ENCODE measurements around the gene PRLR.

Gene PRLR

GRCh38 chr5:35026941-35027340 lies 203.3 kb downstream of the PRLR start:
- no peak for TF ChIP-seq CTCF (IDR thresholded peaks at IDR 0.05; ENCODE audit: extremely low read depth, missing control alignments)
- DNase-seq (ENCODE audit: low spot score), result no peak

GRCh38 chr5:35026280-35026840 lies 203.9 kb downstream of the PRLR start:
- no peak for DNase-seq (ENCODE audit: low spot score)
- no peak for TF ChIP-seq CTCF (IDR thresholded peaks at IDR 0.05; ENCODE audit: extremely low read depth, missing control alignments)

DNA sequence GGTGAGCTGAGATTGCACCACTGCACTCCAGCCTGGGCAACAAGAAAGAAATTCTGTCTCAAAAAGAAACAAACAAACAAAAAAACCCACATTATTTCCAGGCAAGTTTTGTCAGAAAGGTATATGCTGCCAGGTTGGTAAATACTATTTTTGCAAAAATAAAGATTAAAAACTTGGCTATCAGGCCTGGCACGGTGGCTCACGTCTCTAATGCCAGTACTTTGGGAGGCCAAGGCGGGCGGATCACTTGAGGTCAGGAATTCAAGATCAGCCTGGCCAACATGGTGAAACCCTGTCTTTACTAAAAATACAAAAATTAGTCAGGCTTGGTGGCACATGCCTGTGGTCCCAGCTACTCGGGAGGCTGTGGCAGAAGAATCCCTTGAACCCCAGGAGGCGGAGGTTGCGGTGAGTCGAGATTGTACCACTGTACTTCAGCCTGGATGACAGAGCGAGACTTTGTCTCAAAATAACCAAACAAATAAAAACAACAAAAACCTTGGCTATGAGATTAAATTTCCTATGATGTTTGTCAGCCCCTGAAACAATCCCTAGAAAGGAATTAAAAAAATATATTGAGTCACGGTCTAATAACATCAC lies 205.3 kb downstream of the PRLR start:
- DNase-seq (ENCODE audit: low spot score), result no peak
- no peak for TF ChIP-seq CTCF (IDR thresholded peaks at IDR 0.05; ENCODE audit: extremely low read depth, missing control alignments)

GRCh38 chr5:35023391-35024178 lies 206.7 kb downstream of the PRLR start:
- TF ChIP-seq CTCF (IDR thresholded peaks at IDR 0.05; ENCODE audit: extremely low read depth, missing control alignments), result no peak
- no peak for DNase-seq (ENCODE audit: low spot score)

GRCh38 chr5:35016174-35017051 lies 213.9 kb downstream of the PRLR start:
- TF ChIP-seq CTCF (IDR thresholded peaks at IDR 0.05; ENCODE audit: extremely low read depth, missing control alignments), result no peak
- DNase-seq (ENCODE audit: low spot score), result no peak

- no peak for DNase-seq (ENCODE audit: low spot score)
- no peak for TF ChIP-seq CTCF (IDR thresholded peaks at IDR 0.05; ENCODE audit: extremely low read depth, missing control alignments)
Measured at GRCh38 chr5:35015063-35015462, 215.2 kb downstream of the PRLR start.

All from GM20000 (cell line).